ENCODE results near the gene AHCYL1. TPM values are rescaled to one million over a fixed set of nuclear protein-coding genes. Genes with fewer than 3 reads are reported as not detected.

The AHCYL1 gene
- total and polyA plus RNA-seq, 2 donors (not counting 3 experiments of a cell fraction or from before 2014, with no cell fraction given) = 49.2 to 74.2 TPM

DNA sequence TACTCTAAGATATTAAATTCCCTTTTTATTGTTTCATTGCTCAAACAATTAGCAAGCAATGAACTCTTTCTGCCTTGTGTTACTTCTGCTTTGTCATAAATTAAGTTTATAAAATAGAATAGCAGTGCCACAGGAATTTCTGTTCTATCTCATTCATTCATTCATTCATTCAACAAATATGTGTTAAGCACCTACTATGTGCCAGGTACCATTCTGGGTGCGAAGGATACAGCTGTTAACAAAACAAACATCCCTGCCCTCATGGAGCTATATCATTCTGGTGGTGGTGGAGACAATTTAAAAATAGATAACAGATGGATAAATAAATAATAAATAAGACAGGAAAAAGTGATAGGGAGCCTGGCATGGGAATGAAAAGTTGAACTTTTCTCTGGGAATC, 34.5 kb upstream of the AHCYL1 start:
- ChIA-PET CTCF (interaction anchor here (1.2 kb wide), 1 partner anchor 159 kb away, joined by 3 read pairs; no protein-coding TSS in a partner anchor), POLR2A (no interaction called here)
- Histone ChIP-seq H3K9ac (replicated peaks; ENCODE audit: extremely low read depth, insufficient read depth, low read length) (no peak overlapping the region), H3K27me3 (ENCODE audit: control insufficient read depth in 2 of 2, insufficient read depth in 2 of 2, low read length in 2 of 2) (peaks cover 0 to 2% of the 10 kb centered on the region in 2 experiments), H3K79me2 (ENCODE audit: control insufficient read depth, insufficient read depth, low read length) (no peaks in the 10 kb centered on the region), H3K4me2 (ENCODE audit: insufficient read depth, low read length) (no peak overlapping the region), H3K4me1 (ENCODE audit: control insufficient read depth, extremely low read depth, insufficient read depth, low read length) (peaks cover 9% of the 10 kb centered on the region), H2AFZ (ENCODE audit: low read depth, low read length) (no peak overlapping the region), H3K9me1 (replicated peaks; ENCODE audit: control insufficient read depth, extremely low read depth, insufficient read depth, low read length) (no peaks in the 10 kb centered on the region), H3K27ac (ENCODE audit: insufficient read depth, low read depth, low read length) (no peak overlapping the region), H3K9me3 (replicated peaks; ENCODE audit: control insufficient read depth, insufficient read depth, low read length) (no peaks in the 10 kb centered on the region), H4K20me1 (replicated peaks; ENCODE audit: control insufficient read depth, extremely low read depth, insufficient read depth, low read length) (no peaks in the 10 kb centered on the region), H3K4me3 (replicated peaks in 1 of 3; ENCODE audit: insufficient read depth in 1 of 3, low read depth in 1 of 3, low read length in 3 of 3) (no peak overlapping the region), H3K36me3 (ENCODE audit: control insufficient read depth in 2 of 2, extremely low read depth in 1 of 2, insufficient read depth in 2 of 2, low read length in 2 of 2) (no peaks in the 10 kb centered on the region)
- TF ChIP-seq CTCF (IDR thresholded peaks at IDR 0.05; ENCODE audit: extremely low read depth in 1 of 2, insufficient read depth in 1 of 2, low read depth in 1 of 2, low read length in 2 of 2) (no peak), GATA2 (IDR thresholded peaks at IDR 0.05; ENCODE audit: insufficient read depth, insufficient read length, low read depth, low read length) (no peak), POLR2AphosphoS5 (IDR thresholded peaks at IDR 0.05; ENCODE audit: insufficient read depth, low read depth, low read length) (no peak), MYC (IDR thresholded peaks at IDR 0.05; ENCODE audit: low read depth, low read length) (no peak), EZH2 (IDR thresholded peaks at IDR 0.05; ENCODE audit: borderline replicate concordance, low read depth, low read length, severe bottlenecking) (no peak), JUN (IDR thresholded peaks at IDR 0.05; ENCODE audit: borderline replicate concordance, insufficient read depth, insufficient read length, low read depth) (no peak), POLR2A (IDR thresholded peaks at IDR 0.05; ENCODE audit: low read depth, low read length) (no peak), FOS (IDR thresholded peaks at IDR 0.05; ENCODE audit: borderline replicate concordance, insufficient read depth, low read length) (no peak)
- TF ChIP-seq, protein P1, sequence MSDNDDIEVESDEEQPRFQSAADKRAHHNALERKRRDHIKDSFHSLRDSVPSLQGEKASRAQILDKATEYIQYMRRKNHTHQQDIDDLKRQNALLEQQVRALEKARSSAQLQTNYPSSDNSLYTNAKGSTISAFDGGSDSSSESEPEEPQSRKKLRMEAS (IDR thresholded peaks at IDR 0.05; ENCODE audit: insufficient read depth, insufficient read length) = no peak
- no peak for FAIRE-seq
- DNase-seq (ENCODE audit: low read depth, low spot score) = no peak
- no TSS peak for BruUV-seq (replicated peaks)
- intact Hi-C loops (cut with micrococcal nuclease) = no loop called here
- dilution Hi-C loops (cut with MboI; ENCODE audit: extremely low pct_ligation_motif_present, low sequenced_read_pairs) = no loop called here
